Measurements from ENCODE around the gene RASGRP3. TPM values are rescaled to one million over a fixed set of nuclear protein-coding genes. Genes with fewer than 3 reads are reported as not detected.

The RASGRP3 gene
- polyA plus RNA-seq, 1 of the 3 experiments (the other 2 are of a cell fraction), result 72.5 TPM

DNA sequence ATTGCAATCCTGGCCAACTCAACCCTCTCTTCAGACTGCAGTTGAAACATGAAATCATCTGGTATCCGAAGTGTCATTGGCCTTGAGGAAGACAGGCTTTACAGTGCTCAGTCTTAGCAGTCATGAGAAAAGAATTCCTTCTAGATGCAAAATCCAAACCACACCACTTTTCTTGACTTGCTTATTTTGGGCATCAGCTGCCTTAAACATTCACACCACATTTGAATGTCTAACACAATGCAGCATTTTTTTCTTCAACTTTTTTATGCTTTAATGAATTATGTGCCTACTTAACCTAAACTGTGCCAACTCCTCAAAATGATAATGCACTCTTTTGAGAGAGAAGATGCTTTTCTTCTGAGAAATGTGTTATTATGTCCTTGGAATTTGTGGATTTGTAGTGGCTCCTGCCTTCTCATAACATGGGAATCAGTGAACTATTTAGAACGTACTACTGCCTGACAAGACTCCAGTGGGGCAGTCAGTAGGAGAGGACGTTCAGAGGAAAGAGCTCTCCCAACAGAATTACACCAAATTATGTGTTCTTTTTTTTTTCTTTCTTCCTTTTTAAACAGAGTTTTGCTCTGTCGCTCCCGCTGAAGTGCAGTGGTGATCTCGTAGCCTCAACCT lies 125.9 kb downstream of the RASGRP3 start:
- H3K27ac ChIP-seq (ENCODE audit: low read depth in 2 of 2, low read length in 1 of 2), result no peak overlapping the region
- POLR2A ChIA-PET, result no interaction called here

DNA sequence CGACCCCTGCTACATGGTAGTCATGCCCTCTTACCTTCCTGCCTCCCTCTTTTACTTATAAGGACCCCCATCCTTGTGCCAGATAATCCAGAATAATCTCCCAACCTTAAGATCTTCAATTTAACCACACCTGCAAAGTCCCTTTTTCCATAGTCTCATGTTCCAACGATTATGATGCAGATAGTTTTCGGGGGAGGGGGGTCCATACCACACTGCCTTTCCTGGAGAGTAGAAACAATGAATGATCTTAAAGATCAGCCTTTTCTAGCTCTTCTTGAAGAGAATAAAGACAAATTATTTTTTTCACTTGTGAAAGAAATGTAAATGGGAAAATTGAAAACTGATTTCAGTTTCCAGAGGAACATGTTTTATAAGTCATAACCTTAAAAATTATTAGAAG lies 127.0 kb downstream of the RASGRP3 start:
- Histone ChIP-seq H3K27ac (ENCODE audit: low read depth in 2 of 2, low read length in 1 of 2) (no peak overlapping the region), H3K36me3 (replicated peaks in 1 of 2; ENCODE audit: control insufficient read depth in 1 of 2, insufficient read depth in 2 of 2, low read length in 1 of 2) (no peaks in the 10 kb centered on the region), H3K4me3 (ENCODE audit: low read depth in 2 of 2, low read length in 1 of 2) (no peak overlapping the region), H3K4me1 (ENCODE audit: control insufficient read depth in 1 of 2, insufficient read depth in 2 of 2, low read depth in 1 of 2, low read length in 1 of 2) (peaks cover 0 to 6% of the 10 kb centered on the region in 2 experiments; a peak in 2 of 4 replicates), H2AFZ (ENCODE audit: low read depth) (no peak overlapping the region), H3K9ac (no peak overlapping the region), H3K4me2 (no peak overlapping the region), H3F3A (replicated peaks; ENCODE audit: insufficient read depth) (no peaks in the 10 kb centered on the region), H3K9me3 (no peaks in the 10 kb centered on the region), H3K79me2 (ENCODE audit: insufficient read depth) (peaks cover 5% of the 10 kb centered on the region), H3K27me3 (ENCODE audit: insufficient read depth) (no peaks in the 10 kb centered on the region), H4K20me1 (ENCODE audit: insufficient read depth) (no peaks in the 10 kb centered on the region), H3K9me2 (no peaks in the 10 kb centered on the region)
- WGBS (ENCODE audit: low lambda C conversion rate), result 53% methylated on average over 3 of the region's 3 CpGs
- CTCF ChIA-PET, result interaction anchor here (1.3 kb wide), 1 partner anchor 12 kb away, joined by 3 read pairs; no protein-coding TSS in a partner anchor
- no peak for DNase-seq
- POLR2A ChIA-PET, result no interaction called here
- TF ChIP-seq, protein P1, sequence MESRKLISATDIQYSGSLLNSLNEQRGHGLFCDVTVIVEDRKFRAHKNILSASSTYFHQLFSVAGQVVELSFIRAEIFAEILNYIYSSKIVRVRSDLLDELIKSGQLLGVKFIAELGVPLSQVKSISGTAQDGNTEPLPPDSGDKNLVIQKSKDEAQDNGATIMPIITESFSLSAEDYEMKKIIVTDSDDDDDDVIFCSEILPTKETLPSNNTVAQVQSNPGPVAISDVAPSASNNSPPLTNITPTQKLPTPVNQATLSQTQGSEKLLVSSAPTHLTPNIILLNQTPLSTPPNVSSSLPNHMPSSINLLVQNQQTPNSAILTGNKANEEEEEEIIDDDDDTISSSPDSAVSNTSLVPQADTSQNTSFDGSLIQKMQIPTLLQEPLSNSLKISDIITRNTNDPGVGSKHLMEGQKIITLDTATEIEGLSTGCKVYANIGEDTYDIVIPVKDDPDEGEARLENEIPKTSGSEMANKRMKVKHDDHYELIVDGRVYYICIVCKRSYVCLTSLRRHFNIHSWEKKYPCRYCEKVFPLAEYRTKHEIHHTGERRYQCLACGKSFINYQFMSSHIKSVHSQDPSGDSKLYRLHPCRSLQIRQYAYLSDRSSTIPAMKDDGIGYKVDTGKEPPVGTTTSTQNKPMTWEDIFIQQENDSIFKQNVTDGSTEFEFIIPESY (IDR thresholded peaks at IDR 0.05; ENCODE audit: borderline replicate concordance, low read depth), result no peak
- TF ChIP-seq SMC3 (IDR thresholded peaks at IDR 0.05; ENCODE audit: low read depth, low read length) (no peak), FOXM1 (IDR thresholded peaks at IDR 0.05; ENCODE audit: low read depth) (no peak)
- TF ChIP-seq, protein P2, sequence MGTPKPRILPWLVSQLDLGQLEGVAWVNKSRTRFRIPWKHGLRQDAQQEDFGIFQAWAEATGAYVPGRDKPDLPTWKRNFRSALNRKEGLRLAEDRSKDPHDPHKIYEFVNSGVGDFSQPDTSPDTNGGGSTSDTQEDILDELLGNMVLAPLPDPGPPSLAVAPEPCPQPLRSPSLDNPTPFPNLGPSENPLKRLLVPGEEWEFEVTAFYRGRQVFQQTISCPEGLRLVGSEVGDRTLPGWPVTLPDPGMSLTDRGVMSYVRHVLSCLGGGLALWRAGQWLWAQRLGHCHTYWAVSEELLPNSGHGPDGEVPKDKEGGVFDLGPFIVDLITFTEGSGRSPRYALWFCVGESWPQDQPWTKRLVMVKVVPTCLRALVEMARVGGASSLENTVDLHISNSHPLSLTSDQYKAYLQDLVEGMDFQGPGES (IDR thresholded peaks at IDR 0.05; ENCODE audit: low read depth, low read length), result no peak
- TF ChIP-seq, protein P3, sequence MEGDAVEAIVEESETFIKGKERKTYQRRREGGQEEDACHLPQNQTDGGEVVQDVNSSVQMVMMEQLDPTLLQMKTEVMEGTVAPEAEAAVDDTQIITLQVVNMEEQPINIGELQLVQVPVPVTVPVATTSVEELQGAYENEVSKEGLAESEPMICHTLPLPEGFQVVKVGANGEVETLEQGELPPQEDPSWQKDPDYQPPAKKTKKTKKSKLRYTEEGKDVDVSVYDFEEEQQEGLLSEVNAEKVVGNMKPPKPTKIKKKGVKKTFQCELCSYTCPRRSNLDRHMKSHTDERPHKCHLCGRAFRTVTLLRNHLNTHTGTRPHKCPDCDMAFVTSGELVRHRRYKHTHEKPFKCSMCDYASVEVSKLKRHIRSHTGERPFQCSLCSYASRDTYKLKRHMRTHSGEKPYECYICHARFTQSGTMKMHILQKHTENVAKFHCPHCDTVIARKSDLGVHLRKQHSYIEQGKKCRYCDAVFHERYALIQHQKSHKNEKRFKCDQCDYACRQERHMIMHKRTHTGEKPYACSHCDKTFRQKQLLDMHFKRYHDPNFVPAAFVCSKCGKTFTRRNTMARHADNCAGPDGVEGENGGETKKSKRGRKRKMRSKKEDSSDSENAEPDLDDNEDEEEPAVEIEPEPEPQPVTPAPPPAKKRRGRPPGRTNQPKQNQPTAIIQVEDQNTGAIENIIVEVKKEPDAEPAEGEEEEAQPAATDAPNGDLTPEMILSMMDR (IDR thresholded peaks at IDR 0.05), result no peak
- TF ChIP-seq, protein P4, sequence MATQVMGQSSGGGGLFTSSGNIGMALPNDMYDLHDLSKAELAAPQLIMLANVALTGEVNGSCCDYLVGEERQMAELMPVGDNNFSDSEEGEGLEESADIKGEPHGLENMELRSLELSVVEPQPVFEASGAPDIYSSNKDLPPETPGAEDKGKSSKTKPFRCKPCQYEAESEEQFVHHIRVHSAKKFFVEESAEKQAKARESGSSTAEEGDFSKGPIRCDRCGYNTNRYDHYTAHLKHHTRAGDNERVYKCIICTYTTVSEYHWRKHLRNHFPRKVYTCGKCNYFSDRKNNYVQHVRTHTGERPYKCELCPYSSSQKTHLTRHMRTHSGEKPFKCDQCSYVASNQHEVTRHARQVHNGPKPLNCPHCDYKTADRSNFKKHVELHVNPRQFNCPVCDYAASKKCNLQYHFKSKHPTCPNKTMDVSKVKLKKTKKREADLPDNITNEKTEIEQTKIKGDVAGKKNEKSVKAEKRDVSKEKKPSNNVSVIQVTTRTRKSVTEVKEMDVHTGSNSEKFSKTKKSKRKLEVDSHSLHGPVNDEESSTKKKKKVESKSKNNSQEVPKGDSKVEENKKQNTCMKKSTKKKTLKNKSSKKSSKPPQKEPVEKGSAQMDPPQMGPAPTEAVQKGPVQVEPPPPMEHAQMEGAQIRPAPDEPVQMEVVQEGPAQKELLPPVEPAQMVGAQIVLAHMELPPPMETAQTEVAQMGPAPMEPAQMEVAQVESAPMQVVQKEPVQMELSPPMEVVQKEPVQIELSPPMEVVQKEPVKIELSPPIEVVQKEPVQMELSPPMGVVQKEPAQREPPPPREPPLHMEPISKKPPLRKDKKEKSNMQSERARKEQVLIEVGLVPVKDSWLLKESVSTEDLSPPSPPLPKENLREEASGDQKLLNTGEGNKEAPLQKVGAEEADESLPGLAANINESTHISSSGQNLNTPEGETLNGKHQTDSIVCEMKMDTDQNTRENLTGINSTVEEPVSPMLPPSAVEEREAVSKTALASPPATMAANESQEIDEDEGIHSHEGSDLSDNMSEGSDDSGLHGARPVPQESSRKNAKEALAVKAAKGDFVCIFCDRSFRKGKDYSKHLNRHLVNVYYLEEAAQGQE (IDR thresholded peaks at IDR 0.05; ENCODE audit: low read depth, low read length), result no peak

More for the DNA sequence above, 125.9 kb downstream of the RASGRP3 start:
- TF ChIP-seq, protein P5, sequence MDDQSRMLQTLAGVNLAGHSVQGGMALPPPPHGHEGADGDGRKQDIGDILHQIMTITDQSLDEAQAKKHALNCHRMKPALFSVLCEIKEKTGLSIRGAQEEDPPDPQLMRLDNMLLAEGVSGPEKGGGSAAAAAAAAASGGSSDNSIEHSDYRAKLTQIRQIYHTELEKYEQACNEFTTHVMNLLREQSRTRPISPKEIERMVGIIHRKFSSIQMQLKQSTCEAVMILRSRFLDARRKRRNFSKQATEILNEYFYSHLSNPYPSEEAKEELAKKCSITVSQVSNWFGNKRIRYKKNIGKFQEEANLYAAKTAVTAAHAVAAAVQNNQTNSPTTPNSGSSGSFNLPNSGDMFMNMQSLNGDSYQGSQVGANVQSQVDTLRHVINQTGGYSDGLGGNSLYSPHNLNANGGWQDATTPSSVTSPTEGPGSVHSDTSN (IDR thresholded peaks at IDR 0.05), result no peak
- TF ChIP-seq RXRA (IDR thresholded peaks at IDR 0.05; ENCODE audit: borderline replicate concordance, low read depth) (no peak), SMC3 (IDR thresholded peaks at IDR 0.05; ENCODE audit: low read depth, low read length) (no peak), JUND (IDR thresholded peaks at IDR 0.05) (no peak), POLR2AphosphoS5 (IDR thresholded peaks at IDR 0.05; ENCODE audit: low read depth, low read length) (no peak), TCF12 (IDR thresholded peaks at IDR 0.05) (no peak), YY1 (IDR thresholded peaks at IDR 0.05; ENCODE audit: low read depth) (no peak)
- TF ChIP-seq, protein P2 (IDR thresholded peaks at IDR 0.05; ENCODE audit: low read depth, low read length), result no peak
- TF ChIP-seq, protein P6, sequence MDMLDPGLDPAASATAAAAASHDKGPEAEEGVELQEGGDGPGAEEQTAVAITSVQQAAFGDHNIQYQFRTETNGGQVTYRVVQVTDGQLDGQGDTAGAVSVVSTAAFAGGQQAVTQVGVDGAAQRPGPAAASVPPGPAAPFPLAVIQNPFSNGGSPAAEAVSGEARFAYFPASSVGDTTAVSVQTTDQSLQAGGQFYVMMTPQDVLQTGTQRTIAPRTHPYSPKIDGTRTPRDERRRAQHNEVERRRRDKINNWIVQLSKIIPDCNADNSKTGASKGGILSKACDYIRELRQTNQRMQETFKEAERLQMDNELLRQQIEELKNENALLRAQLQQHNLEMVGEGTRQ (IDR thresholded peaks at IDR 0.05; ENCODE audit: borderline replicate concordance, low read depth, low read length), result no peak
- no peak overlapping the region for H3K4me3 ChIP-seq (ENCODE audit: low read depth in 2 of 2, low read length in 1 of 2)
- WGBS (ENCODE audit: low lambda C conversion rate), result 75% methylated on average over 6 of the region's 6 CpGs
- no peaks in the 10 kb centered on the region for H3K36me3 ChIP-seq (replicated peaks in 1 of 2; ENCODE audit: control insufficient read depth in 1 of 2, insufficient read depth in 2 of 2, low read length in 1 of 2)
- no peak for DNase-seq
- no peaks in the 10 kb centered on the region for H3K27me3 ChIP-seq (ENCODE audit: insufficient read depth)
- H3K9ac ChIP-seq, result no peak overlapping the region
- H3K9me3 ChIP-seq, result no peaks in the 10 kb centered on the region
- H3K4me2 ChIP-seq, result no peak overlapping the region
- H3K4me1 ChIP-seq (ENCODE audit: control insufficient read depth in 1 of 2, insufficient read depth in 2 of 2, low read depth in 1 of 2, low read length in 1 of 2), result peaks cover 0 to 15% of the 10 kb centered on the region in 2 experiments; a peak in 2 of 4 replicates
- no peaks in the 10 kb centered on the region for H3K9me2 ChIP-seq
- CTCF ChIA-PET, result interaction anchor here (1.3 to 1.6 kb wide), 2 partner anchors 13 to 19 kb away, joined by 3 to 8 read pairs; no protein-coding TSS in a partner anchor
- no peaks in the 10 kb centered on the region for H3F3A ChIP-seq (replicated peaks; ENCODE audit: insufficient read depth)
- peaks cover 16% of the 10 kb centered on the region for H3K79me2 ChIP-seq (ENCODE audit: insufficient read depth)
- H4K20me1 ChIP-seq (ENCODE audit: insufficient read depth), result no peaks in the 10 kb centered on the region
- H2AFZ ChIP-seq (ENCODE audit: low read depth), result no peak overlapping the region

Data from SK-N-SH (cell line).